Measurements from ENCODE around the gene GPNMB. TPM values are rescaled to one million over a fixed set of nuclear protein-coding genes. Genes with fewer than 3 reads are reported as not detected.
A peak's percentile ranks its signal among the peaks of the same experiment; 100 is the strongest.
"Not testable (repeated sequence)": the region's sequence is repeated elsewhere in the genome, so short reads cannot be mapped to it uniquely, and the experiment has no call there.

GPNMB gene
- 100 to 1,000 TPM; 276 to 553 (median 491) TPM for total RNA-seq

- no peaks in the 10 kb centered on the region for H3K27me3 ChIP-seq
- H3K27ac ChIP-seq, result peak within 1 kb of the TSS; percentile 93
- peak; percentile 81 to 84 for DNase-seq (ENCODE audit: low spot score in 2 of 2)
These were observed at the start of gene GPNMB for GRCh38 chr7:23246555-23246954. Gene GPNMB (plus strand): TSS chr7:23246775. CDS start chr7:23246858, 83 bp downstream.

GRCh38 chr7:23197745-23198144 is 48.8 kb upstream of the GPNMB start:
- H3K4me3 ChIP-seq; H3K9me3 ChIP-seq; H3K27me3 ChIP-seq; H3K27ac ChIP-seq; DNase-seq (ENCODE audit: low spot score in 2 of 2); H3K4me1 ChIP-seq: not testable (repeated sequence)
- WGBS, result 92% methylated on average over 5 of the region's 5 CpGs
- H3K36me3 ChIP-seq, result peaks cover 47% of the 10 kb centered on the region

More at GRCh38 chr7:23246555-23246954, at the start of gene GPNMB:
- Histone ChIP-seq H3K4me3 (peak within 1 kb of the TSS; percentile 65), H3K9me3 (no peaks in the 10 kb centered on the region), H3K4me1 (peaks cover 52% of the 10 kb centered on the region), H3K36me3 (peaks cover 3% of the 10 kb centered on the region)
- 10% methylated on average over 7 of the region's 7 CpGs for WGBS
- TF ChIP-seq EP300 (IDR thresholded peaks at IDR 0.05) (no peak), POLR2A (IDR thresholded peaks at IDR 0.05) (peak in 1 of 2 donors; percentile 58), CTCF (IDR thresholded peaks at IDR 0.05) (no peak), POLR2AphosphoS5 (IDR thresholded peaks at IDR 0.05) (peak in 2 of 3 donors; percentile 78 to 79)

- no peaks in the 10 kb centered on the region for H3K27me3 ChIP-seq
- no peaks in the 10 kb centered on the region for H3K4me1 ChIP-seq
- peaks cover 28% of the 10 kb centered on the region for H3K36me3 ChIP-seq
- no peak overlapping the region for H3K4me3 ChIP-seq
- TF ChIP-seq EP300 (IDR thresholded peaks at IDR 0.05) (no peak), CTCF (IDR thresholded peaks at IDR 0.05) (no peak), POLR2A (IDR thresholded peaks at IDR 0.05) (no peak), POLR2AphosphoS5 (IDR thresholded peaks at IDR 0.05) (no peak)
- H3K27ac ChIP-seq, result no peak overlapping the region
- 70% methylated on average over 2 of the region's 2 CpGs for WGBS
- DNase-seq (ENCODE audit: low spot score in 2 of 2), result no peak
- no peaks in the 10 kb centered on the region for H3K9me3 ChIP-seq
These were observed 46.2 kb upstream of the GPNMB start for GRCh38 chr7:23200331-23200730.

GRCh38 chr7:23204241-23204640 is 42.3 kb upstream of the GPNMB start:
- Histone ChIP-seq H3K4me1 (peaks cover 11% of the 10 kb centered on the region), H3K4me3 (no peak overlapping the region), H3K27me3 (no peaks in the 10 kb centered on the region), H3K27ac (no peak overlapping the region), H3K9me3 (no peaks in the 10 kb centered on the region), H3K36me3 (peaks cover 24% of the 10 kb centered on the region)
- TF ChIP-seq POLR2A (IDR thresholded peaks at IDR 0.05) (no peak), CTCF (IDR thresholded peaks at IDR 0.05) (no peak), EP300 (IDR thresholded peaks at IDR 0.05) (no peak), POLR2AphosphoS5 (IDR thresholded peaks at IDR 0.05) (no peak)
- no peak for DNase-seq (ENCODE audit: low spot score in 2 of 2)
- WGBS, result 79% methylated on average over 1 of the region's 1 CpG

GRCh38 chr7:23205577-23205908 is 41.0 kb upstream of the GPNMB start:
- H3K9me3 ChIP-seq, result no peaks in the 10 kb centered on the region
- H3K4me1 ChIP-seq, result peaks cover 11% of the 10 kb centered on the region
- no peak for DNase-seq (ENCODE audit: low spot score in 2 of 2)
- TF ChIP-seq POLR2AphosphoS5 (IDR thresholded peaks at IDR 0.05), result no peak
- TF ChIP-seq CTCF (IDR thresholded peaks at IDR 0.05), result no peak
- no peak for TF ChIP-seq EP300 (IDR thresholded peaks at IDR 0.05)
- no peak for TF ChIP-seq POLR2A (IDR thresholded peaks at IDR 0.05)
- H3K27me3 ChIP-seq, result no peaks in the 10 kb centered on the region
- WGBS, result 61% methylated on average over 2 of the region's 2 CpGs
- H3K4me3 ChIP-seq, result peak overlapping the region; percentile 44
- peaks cover 11% of the 10 kb centered on the region for H3K36me3 ChIP-seq
- H3K27ac ChIP-seq, result no peak overlapping the region
